GM10248 (cell line): Measurements from ENCODE around the gene CA5A.

Source experiments
- CTCF ChIA-PET: fragments of 300-600 bp; sonication (Branson Sonifier 250); formaldehyde crosslinking; extraction: SDS; loops from one replicate; lab custom pipeline; 2021; ENCODE audit warnings: antibody characterized with exemption; lab: Yijun Ruan, JAX
- POLR2A ChIA-PET: fragments of 350-650 bp; sonication (Branson Sonifier 250); formaldehyde crosslinking; extraction: SDS; loops from one replicate; lab custom pipeline; 2020; ENCODE audit warnings: antibody characterized with exemption; lab: Yijun Ruan, JAX
- DNase-seq: peaks from one replicate; pipeline ENCODE4 v3.0.0; 2012; ENCODE audit errors: extremely low spot score
- CTCF ChIP-seq: IDR thresholded peaks from 2 replicates; pipeline ENCODE4 v1.5.1; 2012; ENCODE audit warnings: mild to moderate bottlenecking, low read depth; ENCODE audit errors: extremely low read depth, missing control alignments, control extremely low read depth

The CA5A gene

DNA sequence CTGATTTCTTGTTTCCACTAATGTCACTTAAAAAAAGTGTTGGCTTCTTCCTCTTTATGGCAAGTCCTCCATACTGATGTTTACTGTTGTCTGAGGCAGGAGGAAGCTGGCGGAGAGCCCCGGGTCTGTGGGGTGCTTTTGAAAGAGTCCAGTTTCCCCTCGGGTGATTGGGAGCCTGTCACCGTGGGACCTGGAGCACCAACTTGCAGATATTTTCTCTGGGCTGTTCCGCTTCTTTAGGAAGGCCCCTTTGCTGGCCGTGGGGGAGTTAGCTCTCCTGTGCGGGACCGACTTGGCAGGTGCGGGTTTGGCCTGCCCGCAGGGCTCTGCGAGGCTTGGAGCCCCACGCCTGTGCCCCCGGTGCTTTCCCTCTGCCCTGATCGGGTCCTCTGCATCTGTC, 18.0 kb upstream of the CA5A start:
- ChIA-PET POLR2A (no interaction called here), CTCF (interaction anchor here (0.9 to 1.5 kb wide), 4 partner anchors 8 to 175 kb away, joined by 3 to 4 read pairs (median 4); no protein-coding TSS in a partner anchor)
- no peak for DNase-seq
- no peak for TF ChIP-seq CTCF

DNA sequence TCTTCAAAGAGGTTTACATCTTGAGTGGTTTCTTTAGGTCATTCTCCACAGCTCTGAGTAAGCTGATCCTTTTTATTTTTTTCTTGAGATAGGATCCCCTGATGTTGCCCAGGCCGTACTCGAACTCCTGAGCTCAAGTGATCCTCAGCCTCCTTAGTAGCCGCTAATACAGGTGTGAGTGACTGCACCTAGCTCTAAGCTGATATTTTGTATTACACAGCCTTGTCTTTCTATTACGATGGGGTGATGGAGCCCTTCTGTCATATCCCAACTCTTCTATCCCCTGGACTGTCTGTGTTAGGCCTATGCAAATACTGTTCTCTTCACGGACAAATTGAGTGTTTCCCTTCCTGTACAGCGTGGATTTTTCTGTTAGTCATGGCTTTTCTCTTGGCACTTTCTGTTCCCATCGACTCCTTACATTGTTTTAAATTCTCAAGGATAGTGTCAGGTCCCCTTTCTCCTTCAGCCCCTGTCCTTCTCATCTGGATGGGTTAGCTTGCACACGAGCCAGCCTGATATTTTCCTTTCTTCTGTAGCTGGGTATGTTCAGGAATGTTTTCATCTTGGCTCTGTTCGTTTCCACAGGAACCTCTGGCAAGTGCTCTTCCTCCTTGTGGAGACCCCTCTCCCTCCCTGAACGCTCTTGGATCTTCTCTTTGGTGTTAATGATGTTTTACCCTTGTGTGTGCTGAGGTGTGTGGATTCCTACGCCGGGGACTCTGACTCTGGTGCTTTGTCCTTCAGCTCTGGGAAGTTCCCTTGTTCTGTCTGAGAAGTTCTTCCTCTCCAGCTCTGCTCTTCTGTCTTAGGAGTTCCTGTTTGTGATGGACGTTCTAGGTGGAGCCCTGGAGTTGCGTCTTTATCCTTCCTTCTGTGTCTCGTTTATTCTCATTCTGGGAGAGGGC, 17.2 kb upstream of the CA5A start:
- ChIA-PET POLR2A (interaction anchor here (0.6 kb wide), 1 partner anchor 23 kb away, joined by 5 read pairs; no protein-coding TSS in a partner anchor), CTCF (interaction anchor here (0.9 to 1.5 kb wide), 6 partner anchors 9 to 484 kb away, joined by 3 to 5 read pairs (median 4); no protein-coding TSS in a partner anchor)
- no peak for DNase-seq
- no peak for TF ChIP-seq CTCF

- TF ChIP-seq CTCF, result no peak
- CTCF ChIA-PET, result interaction anchor here (0.8 to 1.5 kb wide), 4 partner anchors 8 to 485 kb away, joined by 3 to 5 read pairs (median 4); no protein-coding TSS in a partner anchor
- POLR2A ChIA-PET, result interaction anchor here (0.6 to 0.7 kb wide), 2 partner anchors 22 to 925 kb away, joined by 3 to 5 read pairs; no protein-coding TSS in a partner anchor
- no peak for DNase-seq
Measured at GRCh38 chr16:87952751-87953150, 16.4 kb upstream of the CA5A start.

- ChIA-PET CTCF (interaction anchor here (0.8 to 3.9 kb wide), 5 partner anchors 9 to 581 kb away, joined by 3 to 21 read pairs (median 3); no protein-coding TSS in a partner anchor), POLR2A (interaction anchor here (0.6 to 0.7 kb wide), 2 partner anchors 11 to 622 kb away, joined by 3 read pairs; no protein-coding TSS in a partner anchor)
- TF ChIP-seq CTCF, result no peak
- no peak for DNase-seq
Measured at GRCh38 chr16:87951552-87952538, 15.5 kb upstream of the CA5A start.

DNA sequence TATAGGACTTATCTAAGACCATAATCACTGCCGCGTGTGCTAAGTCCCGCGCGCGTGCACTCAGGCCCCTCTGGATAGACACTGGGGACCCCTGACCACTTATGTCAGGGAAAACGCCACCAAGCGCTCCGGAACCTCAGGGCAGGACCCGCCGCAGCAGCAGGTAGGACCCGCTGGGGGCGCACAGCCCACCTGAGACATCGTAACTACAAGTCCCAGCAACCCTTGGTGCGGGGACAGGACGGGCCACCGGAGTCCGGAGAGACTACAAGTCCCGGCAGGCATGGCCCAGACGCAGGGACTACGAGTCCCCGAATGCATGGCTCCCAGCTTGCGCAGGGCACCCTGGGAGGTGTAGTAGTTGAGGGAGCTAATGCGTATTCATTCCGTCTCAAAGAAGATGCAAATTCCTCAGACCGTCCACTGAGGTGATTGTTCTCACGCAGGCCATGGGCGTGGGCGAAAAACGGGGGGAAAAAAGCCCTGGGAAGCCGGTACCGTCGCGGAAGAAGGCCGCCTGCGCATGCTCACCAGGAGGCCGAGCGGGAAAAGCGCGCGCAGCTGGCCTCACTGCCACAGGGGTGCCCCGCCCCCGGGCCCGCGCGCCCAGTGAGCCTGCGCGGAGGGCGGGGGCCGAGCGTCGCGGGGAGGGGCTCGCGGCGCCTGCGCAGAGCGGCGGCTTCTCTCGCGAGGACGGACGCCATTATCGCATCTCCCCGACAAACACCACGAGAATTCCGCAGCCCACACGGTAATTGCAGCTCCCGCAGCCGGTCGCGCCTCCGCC, 14.6 kb upstream of the CA5A start, which contains the start of gene BANP:
TSS of gene BANP (plus strand) at position 670 of the 787 bp plus-strand sequence. CDS start 23,682 bp downstream, outside the sequence.
- peak; percentile 98 for DNase-seq
- TF ChIP-seq CTCF, result peak; percentile 29
- POLR2A ChIA-PET, result interaction anchor here (0.6 to 0.7 kb wide), 2 partner anchors 10 to 623 kb away, joined by 3 read pairs; no protein-coding TSS in a partner anchor
- CTCF ChIA-PET, result interaction anchor here (0.8 to 3.9 kb wide), 3 partner anchors 37 to 582 kb away, joined by 3 to 21 read pairs (median 3); no protein-coding TSS in a partner anchor
